Parathyroid adenoma (tissue), 2 donors: ENCODE data around the gene SLC13A5.
A peak's percentile ranks its signal among the peaks of the same experiment; 100 is the strongest.

ENCODE experiments used
- H2AFZ ChIP-seq: fragments of 300-600 bp; sonication (generic); one replicate; pipeline ENCODE4 v1.7.0; 2017; ENCODE audit warnings: antibody characterized with exemption, mild to moderate bottlenecking
- H3K27ac ChIP-seq: fragments of 300-600 bp; sonication (generic); one replicate; pipeline ENCODE4 v1.7.0; 2017
- H3K27me3 ChIP-seq: fragments of 300-600 bp; sonication (generic); one replicate; pipeline ENCODE4 v1.7.0; 2017; ENCODE audit warnings: low read length; ENCODE audit not compliant: control insufficient read depth, insufficient read depth
- H3K36me3 ChIP-seq: fragments of 300-600 bp; sonication (generic); one replicate; pipeline ENCODE4 v1.7.0; 2017; ENCODE audit warnings: low read length; ENCODE audit not compliant: control insufficient read depth, insufficient read depth
- H3K4me1 ChIP-seq: fragments of 300-600 bp; sonication (generic); one replicate; pipeline ENCODE4 v1.7.0; 2017; ENCODE audit warnings: control low read depth
- H3K4me2 ChIP-seq: fragments of 300-600 bp; sonication (generic); one replicate; pipeline ENCODE4 v1.7.0; 2017; ENCODE audit warnings: low read length
- H3K4me3 ChIP-seq: fragments of 300-600 bp; sonication (generic); one replicate; pipeline ENCODE4 v1.7.0; 2017; ENCODE audit warnings: low read depth, low read length
- H3K79me2 ChIP-seq: fragments of 300-600 bp; sonication (generic); one replicate; pipeline ENCODE4 v1.7.0; 2017; ENCODE audit warnings: control low read depth
- H3K9ac ChIP-seq: fragments of 300-600 bp; sonication (generic); one replicate; pipeline ENCODE4 v1.7.0; 2017; ENCODE audit warnings: mild to moderate bottlenecking
- H3K9me3 ChIP-seq: fragments of 300-600 bp; sonication (generic); one replicate; pipeline ENCODE4 v1.7.0; 2017; ENCODE audit warnings: low read length; ENCODE audit not compliant: control insufficient read depth
- TF ChIP-seq, protein P1 (sequence below): fragments of 300-600 bp; sonication (generic); IDR thresholded peaks from one replicate; pipeline ENCODE4 v1.7.0; 2017; ENCODE audit warnings: antibody characterized with exemption, mild to moderate bottlenecking
- donor health status: primary hyperparathyroidism.

SLC13A5 gene

GRCh38 chr17:6724009-6724408, 10.8 kb upstream of the SLC13A5 start:
- H3K4me1 ChIP-seq, result no peaks in the 10 kb centered on the region
- H3K4me3 ChIP-seq, result no peak overlapping the region
- H3K27ac ChIP-seq, result no peak overlapping the region
- no peaks in the 10 kb centered on the region for H3K79me2 ChIP-seq
- H3K4me2 ChIP-seq, result no peak overlapping the region
- no peak overlapping the region for H3K9ac ChIP-seq
- no peaks in the 10 kb centered on the region for H3K36me3 ChIP-seq
- no peak overlapping the region for H2AFZ ChIP-seq
- H3K9me3 ChIP-seq, result no peaks in the 10 kb centered on the region
- TF ChIP-seq, protein P1, sequence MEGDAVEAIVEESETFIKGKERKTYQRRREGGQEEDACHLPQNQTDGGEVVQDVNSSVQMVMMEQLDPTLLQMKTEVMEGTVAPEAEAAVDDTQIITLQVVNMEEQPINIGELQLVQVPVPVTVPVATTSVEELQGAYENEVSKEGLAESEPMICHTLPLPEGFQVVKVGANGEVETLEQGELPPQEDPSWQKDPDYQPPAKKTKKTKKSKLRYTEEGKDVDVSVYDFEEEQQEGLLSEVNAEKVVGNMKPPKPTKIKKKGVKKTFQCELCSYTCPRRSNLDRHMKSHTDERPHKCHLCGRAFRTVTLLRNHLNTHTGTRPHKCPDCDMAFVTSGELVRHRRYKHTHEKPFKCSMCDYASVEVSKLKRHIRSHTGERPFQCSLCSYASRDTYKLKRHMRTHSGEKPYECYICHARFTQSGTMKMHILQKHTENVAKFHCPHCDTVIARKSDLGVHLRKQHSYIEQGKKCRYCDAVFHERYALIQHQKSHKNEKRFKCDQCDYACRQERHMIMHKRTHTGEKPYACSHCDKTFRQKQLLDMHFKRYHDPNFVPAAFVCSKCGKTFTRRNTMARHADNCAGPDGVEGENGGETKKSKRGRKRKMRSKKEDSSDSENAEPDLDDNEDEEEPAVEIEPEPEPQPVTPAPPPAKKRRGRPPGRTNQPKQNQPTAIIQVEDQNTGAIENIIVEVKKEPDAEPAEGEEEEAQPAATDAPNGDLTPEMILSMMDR, result no peak
- no peaks in the 10 kb centered on the region for H3K27me3 ChIP-seq

DNA sequence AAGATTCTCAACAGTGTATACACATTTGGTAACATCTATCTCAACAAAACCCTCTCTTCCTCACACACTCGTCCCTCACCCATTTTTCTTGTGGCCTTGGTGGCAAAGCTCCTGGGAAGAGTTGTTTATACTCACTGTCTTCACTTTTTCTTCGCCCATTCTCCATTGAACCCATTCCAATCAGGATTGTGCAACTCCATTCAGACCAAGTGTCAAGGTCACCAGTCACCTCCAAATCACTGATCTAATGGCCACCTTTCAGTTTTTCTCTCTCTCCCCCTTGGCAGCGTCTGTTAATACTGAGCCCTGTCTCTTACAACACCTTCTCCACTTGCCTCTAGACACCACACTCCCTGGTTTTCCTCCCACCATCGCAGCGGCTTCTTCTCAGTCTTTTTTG, 8.6 kb upstream of the SLC13A5 start:
- no peaks in the 10 kb centered on the region for H3K27me3 ChIP-seq
- no peak overlapping the region for H3K4me2 ChIP-seq
- H3K27ac ChIP-seq, result no peak overlapping the region
- no peak overlapping the region for H3K9ac ChIP-seq
- H2AFZ ChIP-seq, result no peak overlapping the region
- H3K79me2 ChIP-seq, result no peaks in the 10 kb centered on the region
- TF ChIP-seq, protein P1, result no peak
- no peak overlapping the region for H3K4me3 ChIP-seq
- no peaks in the 10 kb centered on the region for H3K36me3 ChIP-seq
- no peaks in the 10 kb centered on the region for H3K9me3 ChIP-seq
- no peaks in the 10 kb centered on the region for H3K4me1 ChIP-seq

GRCh38 chr17:6716736-6717135, 3.6 kb upstream of the SLC13A5 start:
- Histone ChIP-seq H3K79me2 (no peaks in the 10 kb centered on the region), H3K36me3 (no peaks in the 10 kb centered on the region), H3K9ac (no peak overlapping the region), H3K4me1 (no peaks in the 10 kb centered on the region), H3K9me3 (no peaks in the 10 kb centered on the region), H2AFZ (no peak overlapping the region), H3K4me3 (no peak overlapping the region), H3K27me3 (no peaks in the 10 kb centered on the region), H3K27ac (no peak overlapping the region), H3K4me2 (no peak overlapping the region)
- TF ChIP-seq, protein P1, result no peak

GRCh38 chr17:6714315-6714874, 1.2 kb upstream of the SLC13A5 start:
- no peak overlapping the region for H3K4me3 ChIP-seq
- no peaks in the 10 kb centered on the region for H3K79me2 ChIP-seq
- no peak overlapping the region for H3K9ac ChIP-seq
- H3K9me3 ChIP-seq, result no peaks in the 10 kb centered on the region
- no peaks in the 10 kb centered on the region for H3K4me1 ChIP-seq
- no peaks in the 10 kb centered on the region for H3K27me3 ChIP-seq
- H3K27ac ChIP-seq, result no peak overlapping the region
- no peaks in the 10 kb centered on the region for H3K36me3 ChIP-seq
- H3K4me2 ChIP-seq, result no peak overlapping the region
- TF ChIP-seq, protein P1, result no peak
- H2AFZ ChIP-seq, result no peak overlapping the region

DNA sequence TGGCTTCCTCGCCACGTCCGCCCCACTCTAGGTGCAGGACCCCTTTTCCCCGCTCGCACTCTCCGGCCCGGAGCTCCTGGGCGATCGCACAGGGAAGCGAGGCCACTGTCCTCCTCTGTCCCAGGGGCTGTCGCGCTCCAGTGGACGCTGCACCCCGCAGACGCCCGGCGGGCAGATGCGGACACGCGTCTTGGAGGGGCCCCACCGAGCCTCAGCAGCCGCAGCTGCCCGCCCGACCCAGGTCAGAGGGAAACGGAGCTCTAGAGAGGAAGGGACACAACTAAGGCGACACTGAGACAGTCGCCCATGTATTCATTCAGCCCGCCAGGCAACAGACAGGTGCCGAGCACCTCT, 726 bp upstream of the SLC13A5 start:
- no peak overlapping the region for H3K9ac ChIP-seq
- no peaks in the 10 kb centered on the region for H3K79me2 ChIP-seq
- no peaks in the 10 kb centered on the region for H3K4me1 ChIP-seq
- no peaks in the 10 kb centered on the region for H3K27me3 ChIP-seq
- no peak overlapping the region for H2AFZ ChIP-seq
- peak overlapping the region; percentile 58 for H3K4me2 ChIP-seq
- peak overlapping the region; percentile 31 for H3K4me3 ChIP-seq
- H3K36me3 ChIP-seq, result no peaks in the 10 kb centered on the region
- no peak overlapping the region for H3K27ac ChIP-seq
- TF ChIP-seq, protein P1, result no peak
- no peaks in the 10 kb centered on the region for H3K9me3 ChIP-seq
